ENCODE data around the gene CCDC60.

Gene CCDC60

DNA sequence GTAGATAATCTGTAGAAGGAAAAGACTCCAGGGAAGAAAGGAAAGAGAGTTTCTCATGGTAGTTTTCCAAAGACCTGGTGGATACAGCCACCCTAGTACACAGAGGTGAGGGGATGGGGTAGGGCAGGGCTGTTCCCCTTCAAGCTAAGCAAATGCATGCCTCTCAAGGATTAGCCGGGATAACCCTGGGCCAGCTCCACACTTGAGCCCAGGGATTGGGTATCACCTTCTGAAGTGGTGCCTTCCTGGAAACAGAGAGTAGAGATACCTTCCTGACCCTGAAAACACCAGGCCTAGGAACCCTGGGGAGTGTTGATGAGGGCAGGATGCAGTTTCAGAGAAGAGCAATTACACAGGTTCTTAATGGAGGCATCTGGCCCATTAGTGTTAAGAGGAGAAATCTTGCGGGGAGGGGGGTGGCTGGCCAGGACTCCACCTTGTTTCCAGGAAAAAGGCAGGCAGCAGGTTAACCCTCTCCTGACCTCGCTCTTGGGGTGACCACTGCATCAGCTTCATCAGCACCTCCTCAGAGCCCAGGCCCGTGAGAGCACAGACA, 152.1 kb downstream of the CCDC60 start:
- ATAC-seq, result no peak
- TF ChIP-seq GLIS3 (CRISPR knock-in tag; IDR thresholded peaks at IDR 0.05) (no peak), TCF4 (CRISPR knock-in tag; IDR thresholded peaks at IDR 0.05; ENCODE audit: borderline replicate concordance) (no peak), ISL1 (CRISPR knock-in tag; IDR thresholded peaks at IDR 0.05) (no peak), ZFP3 (CRISPR knock-in tag; IDR thresholded peaks at IDR 0.05) (no peak), POU6F1 (CRISPR knock-in tag; IDR thresholded peaks at IDR 0.05; ENCODE audit: borderline replicate concordance, low read depth) (no peak), OSR1 (CRISPR knock-in tag; IDR thresholded peaks at IDR 0.05) (no peak), ARNTL (CRISPR knock-in tag; IDR thresholded peaks at IDR 0.05; ENCODE audit: borderline replicate concordance, low read depth) (no peak), ZNF8 (CRISPR knock-in tag; IDR thresholded peaks at IDR 0.05) (no peak), CSDC2 (CRISPR knock-in tag; IDR thresholded peaks at IDR 0.05) (no peak), ZC3H10 (CRISPR knock-in tag; IDR thresholded peaks at IDR 0.05) (no peak), ZNF565 (CRISPR knock-in tag; conservative IDR thresholded peaks at IDR 0.05; ENCODE audit: low read depth) (no peak), ESRRG (CRISPR knock-in tag; IDR thresholded peaks at IDR 0.05) (no peak)
- TF ChIP-seq, protein P1, sequence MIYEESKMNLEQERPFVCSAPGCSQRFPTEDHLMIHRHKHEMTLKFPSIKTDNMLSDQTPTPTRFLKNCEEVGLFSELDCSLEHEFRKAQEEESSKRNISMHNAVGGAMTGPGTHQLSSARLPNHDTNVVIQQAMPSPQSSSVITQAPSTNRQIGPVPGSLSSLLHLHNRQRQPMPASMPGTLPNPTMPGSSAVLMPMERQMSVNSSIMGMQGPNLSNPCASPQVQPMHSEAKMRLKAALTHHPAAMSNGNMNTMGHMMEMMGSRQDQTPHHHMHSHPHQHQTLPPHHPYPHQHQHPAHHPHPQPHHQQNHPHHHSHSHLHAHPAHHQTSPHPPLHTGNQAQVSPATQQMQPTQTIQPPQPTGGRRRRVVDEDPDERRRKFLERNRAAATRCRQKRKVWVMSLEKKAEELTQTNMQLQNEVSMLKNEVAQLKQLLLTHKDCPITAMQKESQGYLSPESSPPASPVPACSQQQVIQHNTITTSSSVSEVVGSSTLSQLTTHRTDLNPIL (CRISPR knock-in tag; IDR thresholded peaks at IDR 0.05; ENCODE audit: low read depth), result no peak
- TF ChIP-seq, protein P2, sequence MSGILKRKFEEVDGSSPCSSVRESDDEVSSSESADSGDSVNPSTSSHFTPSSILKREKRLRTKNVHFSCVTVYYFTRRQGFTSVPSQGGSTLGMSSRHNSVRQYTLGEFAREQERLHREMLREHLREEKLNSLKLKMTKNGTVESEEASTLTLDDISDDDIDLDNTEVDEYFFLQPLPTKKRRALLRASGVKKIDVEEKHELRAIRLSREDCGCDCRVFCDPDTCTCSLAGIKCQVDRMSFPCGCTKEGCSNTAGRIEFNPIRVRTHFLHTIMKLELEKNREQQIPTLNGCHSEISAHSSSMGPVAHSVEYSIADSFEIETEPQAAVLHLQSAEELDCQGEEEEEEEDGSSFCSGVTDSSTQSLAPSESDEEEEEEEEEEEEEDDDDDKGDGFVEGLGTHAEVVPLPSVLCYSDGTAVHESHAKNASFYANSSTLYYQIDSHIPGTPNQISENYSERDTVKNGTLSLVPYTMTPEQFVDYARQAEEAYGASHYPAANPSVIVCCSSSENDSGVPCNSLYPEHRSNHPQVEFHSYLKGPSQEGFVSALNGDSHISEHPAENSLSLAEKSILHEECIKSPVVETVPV (CRISPR knock-in tag; IDR thresholded peaks at IDR 0.05), result no peak

DNA sequence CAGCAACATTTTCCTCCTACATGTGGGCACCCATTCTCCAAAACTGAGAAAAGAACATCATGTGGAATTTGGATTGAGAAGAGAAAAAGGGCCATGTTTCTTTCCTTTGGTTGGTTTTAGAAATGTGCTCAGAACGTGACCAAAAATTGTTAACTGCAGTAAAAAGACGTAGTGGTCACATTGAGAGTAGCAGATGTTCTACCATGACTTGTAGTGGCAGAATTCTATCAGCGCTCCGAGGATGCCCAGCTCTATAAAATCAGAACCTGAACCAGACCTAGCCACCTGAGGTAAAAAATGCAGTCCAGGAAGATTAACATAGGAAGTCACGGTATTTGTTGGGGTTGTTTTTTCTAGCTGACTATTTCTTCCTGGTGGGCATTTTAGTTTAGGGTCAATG, 157.3 kb downstream of the CCDC60 start:
- no peak for ATAC-seq
- TF ChIP-seq ZNF8 (CRISPR knock-in tag; IDR thresholded peaks at IDR 0.05), result no peak
- no peak for TF ChIP-seq ESRRG (CRISPR knock-in tag; IDR thresholded peaks at IDR 0.05)
- TF ChIP-seq TCF4 (CRISPR knock-in tag; IDR thresholded peaks at IDR 0.05; ENCODE audit: borderline replicate concordance), result no peak
- no peak for TF ChIP-seq ISL1 (CRISPR knock-in tag; IDR thresholded peaks at IDR 0.05)
- no peak for TF ChIP-seq TOX (CRISPR knock-in tag; IDR thresholded peaks at IDR 0.05; ENCODE audit: borderline replicate concordance)
- no peak for TF ChIP-seq ZFP30 (CRISPR knock-in tag; IDR thresholded peaks at IDR 0.05)
- no peak for TF ChIP-seq TSHZ2 (CRISPR knock-in tag; IDR thresholded peaks at IDR 0.05)
- TF ChIP-seq BACH2 (CRISPR knock-in tag; IDR thresholded peaks at IDR 0.05; ENCODE audit: borderline replicate concordance), result no peak
- TF ChIP-seq ARNTL (CRISPR knock-in tag; IDR thresholded peaks at IDR 0.05; ENCODE audit: borderline replicate concordance, low read depth), result no peak
- no peak for TF ChIP-seq RARB (CRISPR knock-in tag; IDR thresholded peaks at IDR 0.05)
- TF ChIP-seq POU6F1 (CRISPR knock-in tag; IDR thresholded peaks at IDR 0.05; ENCODE audit: borderline replicate concordance, low read depth), result no peak
- TF ChIP-seq, protein P2 (CRISPR knock-in tag; IDR thresholded peaks at IDR 0.05), result no peak
- TF ChIP-seq CSDC2 (CRISPR knock-in tag; IDR thresholded peaks at IDR 0.05), result no peak
- TF ChIP-seq ZC3H10 (CRISPR knock-in tag; IDR thresholded peaks at IDR 0.05), result no peak
- TF ChIP-seq PPARA (CRISPR knock-in tag; IDR thresholded peaks at IDR 0.05; ENCODE audit: borderline replicate concordance), result no peak
- TF ChIP-seq, protein P1 (CRISPR knock-in tag; IDR thresholded peaks at IDR 0.05; ENCODE audit: low read depth), result no peak
- no peak for TF ChIP-seq GLIS3 (CRISPR knock-in tag; IDR thresholded peaks at IDR 0.05)

Measured in SK-N-SH treated with all-trans-retinoic acid at 6 μM for 48 hours (cell line).